ENCODE results near the gene LGMN. TPM values are rescaled to one million over a fixed set of nuclear protein-coding genes. Genes with fewer than 3 reads are reported as not detected.
"Not testable (repeated sequence)": the region's sequence is repeated elsewhere in the genome, so short reads cannot be mapped to it uniquely, and the experiment has no call there.

LGMN gene
- total RNA-seq, 1 experiment from 2014 or later: 29.5 TPM

DNA sequence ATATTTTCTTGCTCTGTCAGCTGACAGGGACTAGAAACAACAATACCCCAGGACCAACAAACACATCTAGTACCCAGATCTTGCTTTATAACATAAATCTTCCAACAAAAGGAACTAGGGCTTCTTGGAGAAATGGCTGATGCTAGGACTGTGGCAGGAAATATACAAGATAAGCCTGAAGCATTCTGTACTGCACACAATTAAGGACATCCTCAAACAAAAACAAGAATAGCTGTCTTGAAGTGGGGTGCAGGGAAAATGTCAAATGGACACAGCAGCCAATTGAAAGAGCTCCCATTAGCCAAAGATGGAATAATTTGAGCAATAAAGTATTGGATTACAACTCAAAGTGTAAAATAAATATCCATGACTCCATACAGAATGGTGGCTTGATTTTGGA is 50.0 kb downstream of the LGMN start:
- no peak for DNase-seq (ENCODE audit: low read depth)

GRCh38 chr14:92696366-92696765 is 52.1 kb downstream of the LGMN start:
- DNase-seq (ENCODE audit: low read depth): no peak

DNA sequence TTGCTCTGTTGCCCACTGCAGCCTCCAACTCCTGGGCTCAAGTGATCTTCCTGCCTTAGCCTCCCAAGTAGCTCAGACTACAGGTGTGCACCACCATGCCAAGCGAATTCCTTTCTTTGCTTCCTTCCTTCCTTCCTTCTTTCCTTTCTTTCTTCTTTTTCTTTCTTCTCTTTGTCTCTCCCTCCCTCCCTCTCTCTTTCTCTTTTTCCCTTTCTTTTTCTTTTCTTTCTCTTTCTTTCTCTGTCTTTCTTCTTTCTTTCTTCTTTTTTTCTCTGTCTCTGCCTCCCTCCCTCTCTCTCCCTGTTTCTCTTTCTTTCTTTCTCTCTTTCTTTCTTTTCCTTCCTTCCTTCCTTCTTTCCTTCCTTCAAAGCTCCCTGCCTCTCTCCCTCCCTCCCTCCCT is 52.9 kb downstream of the LGMN start:
- DNase-seq (ENCODE audit: low read depth): no peak

GRCh38 chr14:92694807-92695206 is 53.6 kb downstream of the LGMN start:
- no peak for DNase-seq (ENCODE audit: low read depth)

- peak; percentile 68 for DNase-seq (ENCODE audit: low read depth)
These were observed 54.2 kb downstream of the LGMN start for GRCh38 chr14:92693998-92694795.

GRCh38 chr14:92692822-92693226 is 55.6 kb downstream of the LGMN start:
- peak; percentile 63 for DNase-seq (ENCODE audit: low read depth)

DNA sequence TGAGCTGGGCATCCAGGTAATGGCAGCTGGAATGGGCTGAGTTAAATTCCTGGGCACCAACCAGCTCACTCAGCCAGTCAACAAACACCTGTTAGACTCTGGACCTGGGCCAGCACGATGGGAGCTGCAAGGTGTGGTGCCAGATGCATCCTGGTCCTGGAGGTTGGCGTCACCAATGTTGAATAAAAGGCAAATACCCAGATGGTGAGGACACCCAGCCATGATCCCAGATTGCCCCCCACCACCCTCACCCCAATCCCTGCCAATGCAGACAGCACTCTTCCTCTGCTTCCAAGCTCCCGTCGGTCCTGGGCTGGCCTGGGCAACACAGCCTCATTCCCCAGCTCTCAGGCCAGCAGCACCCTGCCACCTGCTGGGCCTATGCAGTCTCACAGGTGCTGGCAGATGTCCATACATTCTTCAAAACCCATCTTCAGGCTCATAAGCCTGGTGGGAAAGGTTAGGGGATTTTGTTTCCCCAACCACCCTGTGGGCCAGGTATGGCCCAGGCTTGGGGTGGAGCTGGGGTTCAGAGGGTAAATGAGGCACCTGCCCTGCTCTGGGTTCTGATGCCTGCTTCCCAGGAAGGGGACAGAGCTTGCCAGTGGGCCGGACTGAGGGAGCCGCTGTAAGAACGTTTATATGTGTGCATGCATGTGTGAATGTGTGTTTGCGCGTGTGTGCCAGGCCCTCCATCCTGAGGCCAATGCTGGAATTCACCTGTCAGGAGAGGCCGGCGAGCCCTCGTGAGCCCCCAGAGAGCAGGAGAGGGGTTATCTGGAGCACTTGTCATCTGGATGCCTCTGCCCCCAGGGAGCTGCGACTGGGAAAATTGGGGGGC is 58.0 kb downstream of the LGMN start:
- DNase-seq (ENCODE audit: low read depth): peak; percentile 66

- no peak for DNase-seq (ENCODE audit: low read depth)
These were observed 59.7 kb downstream of the LGMN start for GRCh38 chr14:92688434-92689375.

DNA sequence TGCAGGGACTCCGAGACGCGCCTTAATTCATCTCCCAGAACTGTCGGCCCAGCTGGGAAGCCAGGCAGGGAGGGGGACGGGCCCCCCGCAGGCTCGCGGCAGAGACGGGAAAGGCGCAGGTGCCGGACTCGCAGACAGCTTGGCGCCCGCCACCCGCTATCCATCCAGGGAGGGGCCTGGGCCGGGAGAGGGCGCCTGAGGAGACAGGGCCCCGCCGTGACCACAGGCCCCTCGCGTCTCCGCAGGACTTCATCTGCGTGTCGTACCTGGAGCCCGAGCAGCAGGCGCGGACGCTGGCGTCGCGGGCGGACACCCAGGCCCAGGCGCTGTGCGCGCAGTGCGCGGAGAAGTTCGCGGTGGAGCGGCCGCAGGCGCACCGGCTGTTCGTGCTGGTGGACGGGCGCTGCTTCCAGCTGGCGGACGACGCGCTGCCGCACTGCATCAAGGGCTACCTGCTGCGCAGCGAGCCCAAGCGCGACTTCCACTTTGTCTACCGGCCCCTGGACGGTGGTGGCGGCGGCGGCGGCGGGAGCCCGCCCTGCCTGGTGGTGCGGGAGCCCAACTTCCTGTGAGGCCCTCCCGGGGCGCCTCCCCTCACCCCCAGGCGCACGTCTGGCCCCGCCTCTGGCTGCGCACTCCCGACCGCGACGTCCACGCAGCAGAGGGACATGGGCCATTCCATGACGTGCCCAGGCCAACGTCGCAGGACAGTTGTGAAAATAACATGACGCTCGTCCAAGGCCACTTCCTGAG is 60.6 kb downstream of the LGMN start:
- no peak for DNase-seq (ENCODE audit: low read depth)

DNA sequence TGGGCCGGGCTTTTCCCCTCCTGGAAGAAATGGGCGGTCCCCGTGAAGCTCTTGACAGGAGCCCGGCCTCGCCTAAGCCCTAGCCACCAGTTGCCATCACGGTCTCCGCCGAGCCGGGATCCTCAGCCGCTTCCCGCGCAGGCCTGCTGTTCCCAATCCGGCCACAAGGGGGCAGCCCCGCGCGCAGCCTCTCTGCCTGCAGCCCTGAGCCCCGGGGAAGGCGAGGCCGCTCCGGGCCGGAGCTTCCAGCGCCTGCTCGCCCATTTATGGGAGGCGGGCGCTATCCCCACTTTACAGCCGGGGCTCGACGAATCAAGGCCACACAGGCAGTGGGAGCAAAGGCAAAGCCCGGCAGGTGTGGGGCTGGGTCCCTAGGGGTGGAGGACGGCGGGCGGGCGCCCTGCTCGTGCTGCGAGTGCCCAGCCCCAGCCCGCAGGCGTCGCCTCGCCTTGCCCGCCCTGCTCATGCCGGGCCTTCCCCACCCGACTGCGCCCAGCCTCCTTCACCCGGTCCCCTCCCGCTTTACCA is 61.5 kb downstream of the LGMN start:
- DNase-seq (ENCODE audit: low read depth): peak; percentile 47

GRCh38 chr14:92686411-92686899 is 62.0 kb downstream of the LGMN start:
- no peak for DNase-seq (ENCODE audit: low read depth)

DNA sequence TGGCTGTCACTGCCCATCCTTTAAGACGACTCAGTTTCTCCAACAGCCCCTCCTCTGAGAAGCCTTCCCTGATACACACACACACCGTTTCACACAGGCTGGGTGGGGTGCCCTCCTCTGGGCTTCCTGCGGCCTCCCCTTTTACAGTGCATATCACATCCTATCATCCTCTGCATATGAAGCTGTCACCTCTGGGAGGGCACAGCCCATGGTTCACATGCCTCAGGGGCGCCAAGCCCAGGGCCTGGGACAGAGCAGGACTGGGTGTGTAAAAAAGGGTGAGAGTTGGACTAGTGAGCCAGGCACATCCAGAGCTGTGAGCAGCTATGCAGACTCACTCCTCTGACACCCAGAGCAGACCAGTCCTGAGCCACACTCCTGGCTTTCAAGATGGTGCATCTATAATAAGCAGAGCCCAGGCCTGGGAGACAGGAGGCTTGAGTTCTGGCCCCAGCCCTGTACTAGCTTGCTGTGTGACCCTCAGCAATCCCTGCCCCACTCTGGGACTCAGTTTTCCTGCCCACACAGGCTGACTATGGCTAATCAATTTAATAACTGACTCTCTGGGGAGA is 62.6 kb downstream of the LGMN start:
- no peak for DNase-seq (ENCODE audit: low read depth)

- DNase-seq (ENCODE audit: low read depth): no peak
These were observed 63.4 kb downstream of the LGMN start for GRCh38 chr14:92684801-92685560.

- no peak for DNase-seq (ENCODE audit: low read depth)
These were observed 65.4 kb downstream of the LGMN start for GRCh38 chr14:92683041-92683440.

GRCh38 chr14:92680781-92681650 is 67.4 kb downstream of the LGMN start:
- DNase-seq (ENCODE audit: low read depth): peak; percentile 72

GRCh38 chr14:92680330-92680729 is 68.1 kb downstream of the LGMN start:
- DNase-seq (ENCODE audit: low read depth): not testable (repeated sequence)

DNA sequence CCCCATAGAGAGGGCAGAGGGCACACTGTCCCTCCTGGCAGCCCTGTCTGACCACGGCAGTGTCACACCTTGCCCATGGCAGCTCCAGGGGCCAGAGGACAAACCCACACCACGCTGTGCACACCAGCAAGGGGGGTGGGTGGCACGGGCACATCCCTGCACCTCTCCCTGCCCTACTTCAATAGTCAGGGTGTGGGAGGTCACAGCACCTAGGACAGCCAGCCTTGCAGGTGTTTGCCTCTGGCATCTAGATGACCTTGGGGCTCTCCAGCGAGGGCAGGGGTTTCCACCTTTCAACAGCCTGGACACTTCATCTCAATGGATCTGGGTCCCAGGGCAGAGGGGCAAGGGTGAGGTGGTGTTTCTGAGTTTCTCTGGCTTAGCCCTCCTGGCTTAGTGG is 69.2 kb downstream of the LGMN start:
- DNase-seq (ENCODE audit: low read depth): no peak

GRCh38 chr14:92678766-92679165 is 69.7 kb downstream of the LGMN start:
- DNase-seq (ENCODE audit: low read depth): no peak
